DLD1 (cell line): ENCODE results near the gene BUD13.

Experiments used
- in situ Hi-C: cut with HindIII; loops from 2 replicates; pipeline ENCODE4 v1.10.0; 2017; ENCODE audit warnings: low sequenced_read_pairs

BUD13 gene

GRCh38 chr11:116792869-116793771 is 20.3 kb upstream of the BUD13 start:
- in situ Hi-C loops: no loop called here

DNA sequence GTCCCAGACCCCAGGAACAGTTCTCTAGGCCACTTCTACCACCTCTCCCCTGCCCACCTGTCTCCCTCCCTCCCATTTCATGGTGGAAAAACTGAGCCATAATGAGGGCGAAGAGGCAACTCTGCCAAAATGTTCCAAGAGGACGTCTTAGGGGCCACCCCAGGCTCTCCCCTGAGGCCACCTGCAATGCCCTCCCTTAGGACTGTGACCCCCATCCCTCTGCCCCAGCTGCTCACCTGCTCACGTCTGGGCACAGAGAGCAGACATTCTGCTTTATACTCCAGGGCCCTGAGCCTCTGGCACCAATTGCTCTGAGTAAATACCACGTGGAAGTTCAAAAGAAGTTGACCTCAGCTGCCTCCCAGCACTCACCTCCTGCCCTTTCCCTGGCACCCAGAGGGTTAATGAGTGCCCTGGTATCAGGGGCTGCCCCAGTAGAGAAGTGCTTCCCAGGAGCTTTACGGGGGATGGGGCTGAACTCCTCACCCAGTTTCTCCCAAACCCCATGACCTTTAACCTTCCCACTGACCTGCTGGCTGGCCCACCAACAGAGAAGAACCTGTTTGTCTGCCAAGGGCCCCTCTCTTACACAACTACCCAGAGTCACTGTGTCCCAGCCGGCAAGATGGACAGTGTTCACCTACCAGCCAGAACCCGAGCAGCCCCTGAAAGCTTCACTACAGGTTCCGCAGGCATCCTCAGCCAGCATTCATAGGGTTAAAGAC is 19.5 kb upstream of the BUD13 start:
- in situ Hi-C loops: no loop called here

- in situ Hi-C loops: no loop called here
These were observed 19.0 kb upstream of the BUD13 start, which contains the start of gene APOA5 for GRCh38 chr11:116791813-116792143. APOA5 (minus strand) TSS chr11:116791879; CDS start chr11:116791860, 19 bp downstream.

GRCh38 chr11:116791002-116791812 is 18.4 kb upstream of the BUD13 start:
- in situ Hi-C loops: no loop called here

DNA sequence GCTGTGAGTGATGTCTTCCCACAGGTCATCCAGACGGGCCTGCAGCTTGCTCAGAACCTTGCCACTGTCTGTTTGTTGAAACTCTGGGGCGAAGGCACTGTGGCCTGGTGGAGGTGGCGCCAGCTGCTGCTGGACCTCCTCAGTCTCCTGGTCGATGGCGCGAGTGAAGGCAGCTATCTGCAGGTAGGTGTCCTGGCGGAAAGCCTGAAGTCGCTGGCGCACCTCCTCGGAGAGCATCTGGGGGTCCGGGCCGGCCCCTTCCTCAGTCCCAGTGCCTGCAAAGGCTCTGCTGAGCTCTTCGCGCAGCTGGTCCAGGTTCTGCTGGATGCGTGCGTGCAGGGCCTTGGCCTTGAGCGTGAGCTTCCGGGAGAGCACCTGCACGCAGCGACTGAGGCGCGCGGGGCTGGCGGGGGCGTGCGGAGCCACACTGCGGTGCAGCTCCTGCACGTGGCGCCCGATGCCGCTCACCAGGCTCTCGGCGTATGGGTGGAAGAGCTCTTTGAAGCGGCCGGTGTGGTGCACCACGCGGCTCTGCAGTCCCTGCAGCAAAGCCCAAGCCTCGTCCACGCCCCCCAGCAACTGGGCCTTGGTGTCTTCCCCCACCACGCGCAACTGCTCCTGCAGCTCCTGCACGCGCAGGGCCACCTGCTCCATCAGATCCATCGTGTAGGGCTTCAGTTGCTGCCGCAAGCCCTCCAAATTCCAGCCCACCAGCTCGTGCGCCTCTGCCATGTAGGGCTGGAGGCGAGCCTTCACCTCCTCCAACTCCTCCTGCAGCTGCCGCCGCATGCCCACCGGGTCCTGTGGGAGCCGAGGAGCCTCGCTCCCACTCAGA is 17.6 kb upstream of the BUD13 start:
- in situ Hi-C loops: no loop called here

DNA sequence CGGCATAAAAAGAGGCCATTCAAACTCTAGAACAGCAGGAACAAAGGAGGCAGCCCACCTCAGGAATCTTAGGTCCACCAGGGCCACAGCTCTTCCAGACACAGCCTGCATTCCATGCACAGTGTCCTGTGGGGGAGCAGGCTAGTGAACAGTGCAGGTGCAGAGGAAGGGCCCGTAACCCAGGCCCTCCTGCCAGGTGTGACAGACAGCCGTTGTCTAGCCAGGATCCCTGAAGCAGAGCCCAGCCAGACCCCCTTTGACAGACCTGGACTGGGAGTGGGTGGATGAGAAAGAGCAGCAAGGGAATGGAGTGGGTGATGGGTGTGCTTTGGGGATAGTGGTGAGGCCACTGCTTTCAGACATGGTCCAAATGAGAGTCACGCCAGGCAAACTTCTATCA is 16.2 kb upstream of the BUD13 start:
- in situ Hi-C loops: no loop called here

GRCh38 chr11:116788534-116788933 is 15.7 kb upstream of the BUD13 start:
- in situ Hi-C loops: no loop called here

GRCh38 chr11:116787786-116788486 is 15.1 kb upstream of the BUD13 start, which contains the start of gene ZPR1:
ZPR1 (minus strand) TSS chr11:116788023; CDS start chr11:116787990, 33 bp downstream.
- in situ Hi-C loops: no loop called here

GRCh38 chr11:116787436-116787785 is 14.6 kb upstream of the BUD13 start:
- in situ Hi-C loops: no loop called here

DNA sequence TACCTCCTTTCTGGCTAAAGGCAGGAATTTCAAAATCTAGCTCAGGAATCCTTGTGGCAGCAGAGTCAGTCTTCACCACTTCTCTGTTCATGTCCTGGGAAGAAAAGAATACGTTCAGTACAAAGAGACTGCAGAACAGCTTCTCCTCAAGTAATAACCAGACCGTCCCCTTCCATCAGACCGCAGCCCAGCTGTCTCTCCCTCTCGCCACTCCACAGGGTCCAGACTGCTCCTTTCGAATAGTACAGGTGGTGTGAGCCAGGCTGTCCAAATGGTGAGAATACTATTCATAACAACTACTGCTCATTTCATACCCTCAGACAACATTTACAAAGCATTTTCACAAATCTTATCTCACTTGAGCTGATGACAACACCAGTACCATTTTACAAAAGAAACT is 14.2 kb upstream of the BUD13 start:
- in situ Hi-C loops: no loop called here

DNA sequence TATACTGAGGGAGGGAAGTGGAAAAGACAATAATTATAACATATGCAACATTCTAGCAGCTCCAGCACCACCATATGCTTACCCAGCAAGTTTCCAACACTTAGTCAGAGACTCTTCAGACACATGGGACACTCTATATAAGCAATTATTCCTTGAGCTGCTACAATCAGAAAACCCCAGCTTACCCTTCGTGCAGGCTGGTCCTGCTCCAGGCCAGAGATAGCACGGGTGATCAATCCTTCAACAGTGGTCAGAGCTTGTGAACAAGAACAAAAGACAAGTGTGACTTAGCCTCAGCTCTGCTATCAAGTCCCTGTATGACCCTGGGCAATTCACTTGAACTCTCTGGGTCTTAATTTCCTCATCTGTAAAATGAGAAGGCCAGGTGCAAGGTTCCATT is 13.5 kb upstream of the BUD13 start:
- in situ Hi-C loops: no loop called here

- in situ Hi-C loops: no loop called here
These were observed 9.9 kb upstream of the BUD13 start for GRCh38 chr11:116782728-116783127.

- in situ Hi-C loops: no loop called here
These were observed 5.8 kb upstream of the BUD13 start for GRCh38 chr11:116778556-116778955.

- in situ Hi-C loops: no loop called here
These were observed 4.3 kb upstream of the BUD13 start for GRCh38 chr11:116777056-116777455.

GRCh38 chr11:116776522-116776984 is 3.8 kb upstream of the BUD13 start:
- in situ Hi-C loops: no loop called here

DNA sequence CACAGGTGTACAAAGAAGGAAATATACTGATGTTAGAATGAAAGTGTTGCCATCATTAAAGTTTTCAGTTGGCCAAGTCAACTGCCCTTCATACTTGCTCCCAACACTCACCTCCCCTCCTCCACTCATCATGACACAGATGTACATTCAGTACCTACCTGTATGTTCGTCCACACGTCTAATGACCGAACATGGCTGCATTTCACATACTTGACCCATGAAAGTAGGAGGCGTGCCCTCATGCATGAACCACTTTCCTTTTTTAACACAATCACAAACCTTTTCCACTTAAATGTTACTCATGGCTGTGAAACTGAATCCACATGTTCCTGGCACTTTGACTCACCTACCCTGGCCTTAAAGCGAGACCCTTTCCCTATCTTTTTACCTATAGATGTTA is 3.2 kb upstream of the BUD13 start:
- in situ Hi-C loops: no loop called here

- in situ Hi-C loops: no loop called here
These were observed 1.9 kb upstream of the BUD13 start for GRCh38 chr11:116774661-116775060.

GRCh38 chr11:116773203-116774097 is 663 bp upstream of the BUD13 start:
- in situ Hi-C loops: no loop called here

DNA sequence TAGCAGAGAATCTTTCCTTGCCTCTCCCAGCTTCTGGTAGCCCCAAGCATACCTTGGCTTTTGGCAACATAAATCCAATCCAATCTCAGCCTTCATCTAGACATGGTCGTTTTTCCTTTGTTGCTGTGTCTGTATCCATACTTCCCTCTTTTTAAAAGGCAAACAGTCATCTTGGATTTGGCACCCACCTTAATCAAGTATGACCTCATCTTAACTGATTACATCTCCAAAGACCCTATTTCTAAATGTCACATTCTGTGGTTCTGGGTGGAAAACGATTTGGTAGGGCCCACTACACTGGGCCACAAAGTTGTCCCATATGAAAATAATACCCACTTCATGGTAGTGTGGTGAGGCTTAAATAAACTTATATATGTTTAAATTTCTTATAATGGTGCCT is 852 bp downstream of the BUD13 start:
- in situ Hi-C loops: no loop called here
